ENCODE data around the gene HCN2. TPM values are rescaled to one million over a fixed set of nuclear protein-coding genes. Genes with fewer than 3 reads are reported as not detected.

HCN2 gene
- total RNA-seq, 1 experiment from 2014 or later, result 1.5 TPM

DNA sequence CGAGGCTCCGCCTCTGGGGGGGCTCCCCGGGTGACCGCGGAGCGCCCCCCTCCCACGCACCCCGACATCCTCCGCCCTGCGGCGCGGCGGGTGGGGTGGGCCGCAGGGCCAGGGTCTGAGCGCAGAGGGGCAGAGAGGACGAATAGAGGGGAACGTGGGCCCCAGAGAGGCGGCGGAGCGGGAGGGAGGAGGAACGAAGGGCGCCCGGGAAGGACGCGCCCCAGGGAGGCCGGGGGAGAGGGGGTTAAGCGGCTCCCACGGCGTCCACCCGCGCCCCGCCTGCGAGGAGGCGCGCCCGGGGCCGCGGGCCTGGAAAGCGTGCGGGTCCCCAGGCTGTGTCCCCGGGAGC, 1.0 kb downstream of the HCN2 start:
- intact Hi-C loops (cut with micrococcal nuclease; ENCODE audit: unreplicated experiment), result no loop called here
- H3K27me3 ChIP-seq (ENCODE audit: insufficient read depth, low read depth), result peaks cover 23% of the 10 kb centered on the region

DNA sequence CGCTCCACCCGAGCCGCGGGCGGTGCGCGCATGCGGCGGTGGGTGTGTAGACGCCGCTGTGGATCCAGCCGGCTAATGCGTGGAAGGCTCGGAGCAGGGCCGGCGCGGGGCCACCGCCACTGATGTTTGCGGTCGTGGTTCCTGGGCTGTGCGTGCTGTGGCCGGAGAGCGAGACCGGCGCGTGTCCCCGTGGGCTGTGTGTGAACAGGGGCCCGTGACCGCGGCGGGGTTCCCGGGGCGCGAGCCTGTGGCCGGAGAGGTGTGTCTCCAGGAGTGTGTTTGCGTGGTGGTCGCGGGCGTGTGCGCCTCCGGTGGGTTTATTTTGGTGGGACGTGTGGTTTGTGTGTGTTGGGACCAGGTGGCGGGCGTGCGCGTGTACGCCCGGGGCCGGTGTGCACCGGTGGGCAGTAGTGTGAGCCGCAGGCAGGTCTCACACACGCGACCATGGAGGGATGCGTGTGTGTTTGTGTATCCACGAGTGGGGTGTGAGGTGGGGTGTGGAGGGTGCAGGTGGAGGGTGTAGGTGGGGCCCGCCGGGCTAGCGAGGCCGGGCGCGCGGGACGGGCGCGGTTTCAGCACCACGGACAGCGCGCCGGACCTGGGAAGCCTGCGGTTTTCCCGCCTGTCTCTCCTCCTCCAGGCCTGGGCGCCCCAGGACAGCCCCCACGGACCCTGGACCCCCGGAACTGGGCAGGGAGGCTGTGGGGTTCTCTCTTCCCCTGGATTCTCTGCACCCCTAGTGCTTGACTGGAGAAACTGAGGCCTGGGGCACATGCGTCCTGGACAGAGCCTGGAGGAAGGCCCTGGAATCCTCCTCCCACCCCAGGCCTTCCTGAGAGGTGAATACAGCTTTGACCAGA, 1.6 kb downstream of the HCN2 start:
- peaks cover 15% of the 10 kb centered on the region; the same call in 1 of the 2 replicates for H3K4me1 ChIP-seq (replicated peaks; ENCODE audit: insufficient read depth)
- no peaks in the 10 kb centered on the region for H3K79me2 ChIP-seq (ENCODE audit: low read depth)
- peaks cover 6% of the 10 kb centered on the region for H4K20me1 ChIP-seq (ENCODE audit: insufficient read depth)
- H3K4me2 ChIP-seq, result no peak overlapping the region
- H3K27ac ChIP-seq, result no peak overlapping the region
- intact Hi-C loops (cut with micrococcal nuclease; ENCODE audit: unreplicated experiment), result no loop called here
- POLR2A ChIA-PET (ENCODE audit: unreplicated experiment), result no interaction called here
- no peak overlapping the region for H2AFZ ChIP-seq
- no peaks in the 10 kb centered on the region for H3K36me3 ChIP-seq (ENCODE audit: low read depth)
- no TSS peak for BruUV-seq (replicated peaks)
- peak in 1 of 2 experiments; percentile 44 for DNase-seq
- no peaks in the 10 kb centered on the region for H3K9me2 ChIP-seq (ENCODE audit: insufficient read depth)
- CTCF ChIA-PET, result no interaction called here
- no peaks in the 10 kb centered on the region for H3K9me3 ChIP-seq (ENCODE audit: insufficient read depth, low read depth)
- TF ChIP-seq EZH2 (IDR thresholded peaks at IDR 0.05; ENCODE audit: low read depth), result no peak
- TF ChIP-seq, protein P1, sequence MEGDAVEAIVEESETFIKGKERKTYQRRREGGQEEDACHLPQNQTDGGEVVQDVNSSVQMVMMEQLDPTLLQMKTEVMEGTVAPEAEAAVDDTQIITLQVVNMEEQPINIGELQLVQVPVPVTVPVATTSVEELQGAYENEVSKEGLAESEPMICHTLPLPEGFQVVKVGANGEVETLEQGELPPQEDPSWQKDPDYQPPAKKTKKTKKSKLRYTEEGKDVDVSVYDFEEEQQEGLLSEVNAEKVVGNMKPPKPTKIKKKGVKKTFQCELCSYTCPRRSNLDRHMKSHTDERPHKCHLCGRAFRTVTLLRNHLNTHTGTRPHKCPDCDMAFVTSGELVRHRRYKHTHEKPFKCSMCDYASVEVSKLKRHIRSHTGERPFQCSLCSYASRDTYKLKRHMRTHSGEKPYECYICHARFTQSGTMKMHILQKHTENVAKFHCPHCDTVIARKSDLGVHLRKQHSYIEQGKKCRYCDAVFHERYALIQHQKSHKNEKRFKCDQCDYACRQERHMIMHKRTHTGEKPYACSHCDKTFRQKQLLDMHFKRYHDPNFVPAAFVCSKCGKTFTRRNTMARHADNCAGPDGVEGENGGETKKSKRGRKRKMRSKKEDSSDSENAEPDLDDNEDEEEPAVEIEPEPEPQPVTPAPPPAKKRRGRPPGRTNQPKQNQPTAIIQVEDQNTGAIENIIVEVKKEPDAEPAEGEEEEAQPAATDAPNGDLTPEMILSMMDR (conservative IDR thresholded peaks at IDR 0.05), result no peak
- peaks cover 24% of the 10 kb centered on the region; the same call in 1 of the 2 replicates for H3F3A ChIP-seq (ENCODE audit: insufficient read depth, low read depth)
- H3K27me3 ChIP-seq (ENCODE audit: insufficient read depth, low read depth), result peaks cover 29% of the 10 kb centered on the region
- H3K4me3 ChIP-seq, result no peak overlapping the region

More for the DNA sequence above, 1.0 kb downstream of the HCN2 start:
- Histone ChIP-seq H3K4me2 (peak overlapping the region; percentile 62; the same call in 1 of the 2 replicates), H3K79me2 (ENCODE audit: low read depth) (no peaks in the 10 kb centered on the region), H4K20me1 (ENCODE audit: insufficient read depth) (peaks cover 6% of the 10 kb centered on the region), H3K27ac (no peak overlapping the region), H3F3A (ENCODE audit: insufficient read depth, low read depth) (peaks cover 27% of the 10 kb centered on the region; the same call in 1 of the 2 replicates), H3K9me2 (ENCODE audit: insufficient read depth) (no peaks in the 10 kb centered on the region), H3K36me3 (ENCODE audit: low read depth) (no peaks in the 10 kb centered on the region), H3K9me3 (ENCODE audit: insufficient read depth, low read depth) (no peaks in the 10 kb centered on the region), H3K4me1 (replicated peaks; ENCODE audit: insufficient read depth) (peaks cover 15% of the 10 kb centered on the region; the same call in 1 of the 2 replicates), H2AFZ (no peak overlapping the region), H3K4me3 (peak overlapping the region; percentile 21; the same call in 1 of the 2 replicates)
- CTCF ChIA-PET, result no interaction called here
- no TSS peak for BruUV-seq (replicated peaks)
- POLR2A ChIA-PET (ENCODE audit: unreplicated experiment), result no interaction called here
- no peak for TF ChIP-seq EZH2 (IDR thresholded peaks at IDR 0.05; ENCODE audit: low read depth)
- TF ChIP-seq, protein P1 (conservative IDR thresholded peaks at IDR 0.05), result no peak
- DNase-seq, result no peak

DNA sequence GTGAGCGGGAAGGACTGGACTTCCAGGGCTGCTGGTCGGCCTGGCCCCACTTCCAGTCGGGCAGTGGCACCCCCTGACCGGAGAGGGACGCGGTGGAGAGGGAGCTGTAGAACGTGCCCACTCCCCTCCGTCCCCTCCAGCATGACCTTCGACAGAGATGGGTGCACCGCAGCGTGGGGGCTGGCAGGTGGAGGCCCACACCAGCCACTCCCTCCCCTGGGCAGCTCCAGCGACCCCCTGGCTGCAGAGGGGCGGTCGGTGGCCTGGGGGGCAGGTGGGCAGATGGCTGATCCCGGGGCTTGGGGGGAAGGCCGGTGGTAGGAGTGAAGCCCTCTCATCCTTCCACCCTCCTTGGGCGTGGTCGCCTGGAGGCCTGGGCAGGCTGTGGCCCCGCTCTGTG, 2.4 kb downstream of the HCN2 start:
- H3K27ac ChIP-seq, result no peak overlapping the region
- no peaks in the 10 kb centered on the region for H3K9me2 ChIP-seq (ENCODE audit: insufficient read depth)
- peaks cover 16% of the 10 kb centered on the region; the same call in 1 of the 2 replicates for H3F3A ChIP-seq (ENCODE audit: insufficient read depth, low read depth)
- H3K27me3 ChIP-seq (ENCODE audit: insufficient read depth, low read depth), result peaks cover 33% of the 10 kb centered on the region
- peaks cover 15% of the 10 kb centered on the region; the same call in 1 of the 2 replicates for H3K4me1 ChIP-seq (replicated peaks; ENCODE audit: insufficient read depth)
- ChIA-PET CTCF (no interaction called here), POLR2A (ENCODE audit: unreplicated experiment) (no interaction called here)
- BruUV-seq (replicated peaks), result no TSS peak
- H2AFZ ChIP-seq, result no peak overlapping the region
- peaks cover 6% of the 10 kb centered on the region for H4K20me1 ChIP-seq (ENCODE audit: insufficient read depth)
- no peaks in the 10 kb centered on the region for H3K79me2 ChIP-seq (ENCODE audit: low read depth)
- no peaks in the 10 kb centered on the region for H3K36me3 ChIP-seq (ENCODE audit: low read depth)
- no peak for TF ChIP-seq EZH2 (IDR thresholded peaks at IDR 0.05; ENCODE audit: low read depth)
- TF ChIP-seq, protein P1 (conservative IDR thresholded peaks at IDR 0.05), result no peak
- intact Hi-C loops (cut with micrococcal nuclease; ENCODE audit: unreplicated experiment), result no loop called here
- no peak overlapping the region for H3K4me3 ChIP-seq
- no peak for DNase-seq
- no peaks in the 10 kb centered on the region for H3K9me3 ChIP-seq (ENCODE audit: insufficient read depth, low read depth)
- H3K4me2 ChIP-seq, result no peak overlapping the region

Measured in PC-9 (cell line).